Inflammatory macrophage treated with lipopolysaccharide for 1 hour (primary cell): ENCODE data around the gene CELA3A.
A peak's percentile ranks its signal among the peaks of the same experiment; 100 is the strongest.

ENCODE experiments used
- DNase-seq, 2 donors: peaks; one replicate each; pipeline ENCODE4 v3.0.0-alpha.2; 2020 to 2022

CELA3A gene

GRCh38 chr1:22021061-22021460 lies 19.6 kb downstream of the CELA3A start:
- DNase-seq: no peak

DNA sequence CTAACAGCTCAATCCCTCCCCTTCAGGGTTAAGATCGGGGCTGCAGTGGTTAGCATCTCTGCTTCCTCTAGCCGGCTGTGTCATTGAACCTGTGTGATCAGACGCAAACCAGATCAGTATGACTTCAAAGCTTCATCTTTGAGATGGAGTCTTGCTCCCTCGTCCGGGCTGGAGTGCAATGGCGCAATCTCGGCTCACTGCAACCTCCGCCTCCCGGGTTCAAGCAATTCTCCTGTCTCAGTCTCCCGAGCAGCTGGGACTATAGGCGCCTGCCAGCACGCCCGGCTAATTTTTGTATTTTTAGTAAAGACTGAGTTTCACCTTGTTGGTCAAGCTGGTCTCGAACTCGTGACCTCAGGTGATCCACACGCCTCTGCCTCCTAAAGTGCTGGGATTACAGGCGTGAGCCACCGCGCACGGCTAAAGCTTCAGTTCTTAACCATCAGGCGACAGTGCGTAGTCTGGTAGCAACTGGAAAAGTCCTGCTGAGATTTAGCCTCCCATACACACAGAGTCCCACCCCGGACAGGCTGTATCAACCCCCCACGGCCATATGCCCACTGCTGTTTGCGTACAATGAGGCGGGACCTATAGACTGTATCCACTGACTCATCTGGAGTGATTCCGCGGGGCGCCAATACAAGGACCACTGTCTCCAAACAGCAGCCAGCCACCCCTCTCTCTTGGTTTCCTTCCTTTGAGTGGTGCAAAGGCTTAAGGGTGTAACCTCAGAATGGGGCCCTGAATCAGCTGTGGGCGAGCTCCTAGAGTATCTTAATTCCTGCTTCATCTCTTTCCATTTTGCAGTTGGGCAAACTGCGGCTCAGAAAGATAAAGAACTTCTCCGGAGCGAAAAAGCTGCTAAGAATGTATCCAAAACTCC lies 23.3 kb downstream of the CELA3A start:
- peak; percentile 36 to 40 for DNase-seq

- peak; percentile 86 to 94 for DNase-seq
Measured at GRCh38 chr1:22025368-22026155, 24.1 kb downstream of the CELA3A start.

DNA sequence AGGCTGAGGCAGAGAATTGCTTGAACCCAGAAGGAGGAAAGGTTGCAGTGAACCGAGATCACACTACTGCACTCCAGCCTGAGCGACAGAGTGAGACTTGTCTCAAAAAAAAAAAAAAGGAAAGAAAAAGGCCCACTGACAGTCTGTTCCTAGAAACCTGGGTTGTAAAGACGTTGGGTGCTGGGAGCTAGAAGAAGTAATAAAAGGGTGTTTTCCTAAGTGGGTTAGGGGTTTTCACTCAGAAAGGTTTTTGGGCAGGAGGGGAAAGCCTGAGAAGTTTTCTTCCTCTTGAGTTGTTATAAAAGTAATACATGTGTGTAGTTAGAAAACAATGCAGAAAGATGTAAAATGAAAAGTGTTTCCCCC lies 25.4 kb downstream of the CELA3A start:
- DNase-seq: peak in 1 of 2 donors; percentile 15

DNA sequence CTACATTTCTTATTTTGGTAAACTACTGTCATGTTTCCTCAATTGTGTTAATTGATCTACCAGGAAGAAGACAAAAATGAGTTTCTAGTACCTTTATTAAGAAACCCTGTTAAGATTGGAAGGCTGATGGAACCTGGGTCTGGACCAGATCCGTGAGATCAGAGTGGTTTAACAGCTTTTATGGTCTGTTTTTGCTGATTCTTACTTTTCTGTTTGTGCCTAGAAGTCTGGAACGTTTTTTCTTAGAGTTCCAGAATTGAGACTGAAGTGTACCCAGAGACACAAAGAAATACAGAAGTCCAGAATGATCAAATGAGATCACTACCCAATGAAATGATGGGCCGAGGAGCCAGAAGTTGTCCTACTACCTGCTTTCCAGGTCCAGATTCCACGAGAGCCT lies 28.6 kb downstream of the CELA3A start:
- no peak for DNase-seq

- DNase-seq: no peak
Measured at GRCh38 chr1:22030473-22030872, 29.0 kb downstream of the CELA3A start.

GRCh38 chr1:22031214-22031962 lies 29.9 kb downstream of the CELA3A start:
- no peak for DNase-seq

- DNase-seq: peak in 1 of 2 donors; percentile 89
Measured at GRCh38 chr1:22034834-22035233, 33.4 kb downstream of the CELA3A start.

DNA sequence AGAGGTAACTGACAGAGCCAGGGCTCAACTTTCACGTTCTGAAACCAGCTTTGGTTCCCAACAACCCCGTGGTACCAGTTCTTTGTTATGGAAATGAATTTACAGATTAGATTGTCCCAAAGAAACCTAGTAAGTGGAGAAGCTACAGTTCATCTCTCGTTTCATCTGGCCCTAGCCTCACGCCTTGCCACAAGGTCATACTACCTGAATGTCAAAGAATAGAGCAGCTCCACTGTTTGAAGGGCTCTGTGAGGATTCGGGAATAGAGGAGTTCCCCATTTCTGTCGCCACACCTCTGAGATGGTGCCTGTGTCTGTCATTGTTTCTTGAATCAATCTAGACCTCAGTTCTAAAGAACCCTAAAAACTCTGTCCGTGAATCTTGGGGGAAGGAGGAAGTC lies 36.1 kb downstream of the CELA3A start:
- no peak for DNase-seq

GRCh38 chr1:22038036-22038435 lies 36.6 kb downstream of the CELA3A start:
- peak in 1 of 2 donors; percentile 78 for DNase-seq

DNA sequence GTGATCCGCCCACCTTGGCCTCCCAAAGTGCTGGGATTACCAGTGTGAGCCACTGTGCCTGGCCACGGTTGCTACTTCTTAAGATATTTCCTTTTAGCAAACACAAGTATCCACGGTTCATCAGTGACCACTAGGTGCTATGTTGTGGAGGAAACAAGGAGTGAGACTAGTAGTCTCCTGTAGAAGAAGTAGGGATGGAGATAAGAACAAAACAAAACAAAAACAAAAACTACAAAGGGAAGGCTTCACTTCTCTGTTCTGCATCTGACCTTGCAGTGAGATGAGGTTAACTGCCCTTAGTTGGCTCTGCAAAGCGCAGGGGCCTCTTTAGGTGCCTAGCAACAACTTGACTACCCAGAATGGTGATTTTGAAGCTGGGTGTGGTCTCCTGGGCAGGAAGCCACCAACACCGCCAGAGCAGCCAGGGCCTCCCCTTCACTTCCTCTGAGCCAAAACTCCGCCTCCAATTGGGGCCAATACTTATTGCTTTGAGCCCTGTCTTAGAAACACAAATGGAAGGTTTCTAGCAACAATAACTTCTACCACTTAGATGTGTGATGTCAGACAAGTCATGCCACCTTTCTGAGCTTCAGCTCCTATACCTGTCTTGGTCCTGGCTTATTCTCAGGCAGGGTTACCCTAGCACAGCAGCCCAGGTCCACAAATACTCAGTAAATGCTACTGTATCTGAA lies 38.3 kb downstream of the CELA3A start:
- DNase-seq: peak; percentile 71 to 77

DNA sequence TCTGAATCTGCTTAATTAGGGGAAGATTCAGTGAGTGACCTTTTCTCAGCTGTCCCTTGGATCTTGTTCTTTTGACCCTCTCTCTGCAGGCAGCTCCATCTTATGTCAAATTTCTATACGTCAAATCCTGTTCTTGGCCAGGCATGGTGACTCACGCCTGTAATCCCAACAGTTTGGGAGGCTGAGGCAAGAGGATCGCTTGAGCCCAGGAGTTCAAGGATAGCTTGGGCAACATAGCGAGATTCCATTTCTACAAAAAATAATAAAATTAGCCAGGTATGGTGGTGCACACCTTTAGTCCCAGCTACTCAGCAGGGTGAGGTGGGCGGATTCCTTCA lies 38.8 kb downstream of the CELA3A start:
- DNase-seq: no peak

DNA sequence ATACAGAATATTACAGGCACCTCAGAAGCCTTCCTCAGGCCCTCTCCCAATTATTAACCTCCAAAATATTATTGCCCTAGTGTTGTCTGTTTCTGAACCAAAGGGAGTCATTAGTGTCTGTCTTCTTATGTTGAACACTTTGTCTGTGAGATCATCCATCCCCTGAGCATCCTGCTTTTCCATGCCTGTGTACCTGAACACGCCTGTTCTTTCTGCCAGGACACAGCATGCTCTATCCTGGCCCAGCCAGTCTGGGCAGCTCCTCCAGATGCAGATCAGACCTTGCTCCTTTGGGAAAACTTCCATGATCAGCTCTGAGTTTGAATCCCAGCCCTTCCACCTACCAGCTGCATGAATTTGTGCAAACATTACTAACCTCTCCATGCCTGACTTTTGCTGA lies 40.0 kb downstream of the CELA3A start:
- no peak for DNase-seq

DNA sequence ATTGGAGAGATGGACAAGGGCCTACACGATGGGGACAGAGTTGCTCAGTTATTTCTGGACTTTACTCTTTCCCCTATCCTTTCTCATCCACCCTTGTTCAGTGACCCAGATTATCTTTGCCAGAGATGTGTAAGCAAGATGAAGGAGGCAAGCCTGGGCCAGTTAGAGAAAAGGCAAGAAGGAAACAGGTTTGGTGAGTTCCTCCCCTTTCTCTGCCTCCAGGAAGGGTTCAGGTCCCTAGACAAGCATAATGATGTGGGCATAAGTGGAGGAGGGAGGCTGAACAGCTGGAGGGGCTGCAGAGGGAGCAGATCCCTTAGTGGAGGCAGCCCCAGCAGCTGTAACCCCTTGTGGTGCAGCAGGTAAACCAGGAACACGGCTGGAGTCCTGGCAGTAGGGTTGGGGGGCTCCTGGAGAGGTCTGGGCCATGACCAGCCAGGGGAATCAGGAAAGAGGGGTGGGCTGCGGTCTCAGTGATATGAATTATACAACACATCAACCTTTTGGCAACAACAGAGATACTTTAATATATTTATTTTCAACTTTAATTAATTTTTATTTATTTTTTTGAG lies 41.8 kb downstream of the CELA3A start:
- no peak for DNase-seq

GRCh38 chr1:22044690-22045420 lies 43.4 kb downstream of the CELA3A start:
- DNase-seq: no peak

DNA sequence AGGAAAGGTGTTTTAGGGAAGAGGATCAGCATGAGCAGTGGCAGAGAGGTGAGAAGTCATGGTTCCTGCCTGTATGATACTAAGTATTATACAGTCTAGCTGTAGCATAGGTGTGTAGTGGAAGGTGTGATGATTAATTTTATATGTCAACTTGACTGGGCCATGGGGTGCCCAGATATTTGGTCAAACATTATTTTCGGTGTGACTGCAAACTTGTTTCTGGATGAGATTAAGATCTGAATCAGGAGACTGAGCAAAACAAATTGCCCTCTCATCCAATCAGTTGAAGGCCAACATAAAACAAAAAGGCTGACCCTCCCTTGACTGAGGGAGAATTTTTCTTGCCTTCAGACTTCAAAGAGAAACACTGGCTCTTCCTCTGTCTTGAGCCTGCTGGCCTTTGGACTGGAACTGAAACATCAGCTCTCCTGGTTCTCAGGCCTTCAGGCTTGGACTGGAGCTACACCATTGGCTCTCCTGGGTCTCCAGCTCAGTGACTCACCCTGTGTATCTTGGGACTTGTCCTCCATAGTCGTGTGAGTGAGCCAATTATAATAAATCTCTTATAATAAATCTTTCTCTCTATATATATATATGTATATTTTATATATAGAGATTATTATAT lies 44.3 kb downstream of the CELA3A start:
- no peak for DNase-seq

DNA sequence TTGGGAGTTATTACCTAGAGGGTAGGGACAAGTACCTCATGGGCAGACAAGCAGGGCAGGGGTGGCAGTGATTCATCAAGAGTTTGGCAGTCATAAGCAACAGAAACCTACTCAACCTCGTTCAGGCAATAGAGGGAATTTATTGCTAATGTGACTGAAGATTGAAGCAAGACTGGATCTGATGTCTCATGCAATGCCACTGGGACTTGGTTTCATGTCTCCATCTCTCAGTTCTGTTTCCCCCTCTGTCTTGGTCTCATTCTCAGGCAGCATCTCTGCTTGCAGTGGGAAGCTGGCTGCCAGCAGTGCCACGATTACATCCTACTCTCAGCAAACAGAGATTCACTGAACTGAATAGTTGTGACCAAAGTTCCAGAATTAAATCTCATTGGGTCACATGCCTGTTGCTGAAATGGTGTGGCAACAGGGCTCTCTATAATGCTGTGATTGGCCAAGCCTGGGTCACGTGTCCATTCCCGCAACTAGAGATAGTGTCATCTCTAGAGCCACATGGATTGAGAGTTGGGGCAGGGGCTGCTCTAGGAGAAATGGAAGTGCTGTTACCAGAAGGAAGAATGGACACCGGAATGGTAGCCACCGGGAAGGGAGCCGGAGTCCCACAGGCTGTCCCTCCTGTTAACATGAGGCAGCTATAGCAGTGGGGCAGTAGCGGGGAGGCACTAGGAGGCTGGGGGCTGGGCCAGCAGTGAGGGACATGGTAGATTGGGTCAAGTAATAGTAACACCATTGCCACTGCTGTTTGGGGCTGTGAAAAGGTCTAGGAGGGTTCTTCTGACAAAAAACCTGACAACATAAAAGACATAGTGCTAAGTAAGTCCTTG lies 47.1 kb downstream of the CELA3A start:
- peak; percentile 80 to 97 for DNase-seq

- DNase-seq: no peak
Measured at GRCh38 chr1:22050330-22050729, 48.9 kb downstream of the CELA3A start.

- DNase-seq: no peak
Measured at GRCh38 chr1:22051607-22052114, 50.2 kb downstream of the CELA3A start.
